HG02973 (cell line): ENCODE data around the gene ARHGAP40.
A peak's percentile ranks its signal among the peaks of the same experiment; 100 is the strongest.

Experiments used
- ATAC-seq: cut with Tn5 transposase; IDR thresholded peaks from one replicate; pipeline ENCODE4 v1.9.1; 2021; ENCODE audit warnings: moderate library complexity; ENCODE audit not compliant: unreplicated experiment

The ARHGAP40 gene

DNA sequence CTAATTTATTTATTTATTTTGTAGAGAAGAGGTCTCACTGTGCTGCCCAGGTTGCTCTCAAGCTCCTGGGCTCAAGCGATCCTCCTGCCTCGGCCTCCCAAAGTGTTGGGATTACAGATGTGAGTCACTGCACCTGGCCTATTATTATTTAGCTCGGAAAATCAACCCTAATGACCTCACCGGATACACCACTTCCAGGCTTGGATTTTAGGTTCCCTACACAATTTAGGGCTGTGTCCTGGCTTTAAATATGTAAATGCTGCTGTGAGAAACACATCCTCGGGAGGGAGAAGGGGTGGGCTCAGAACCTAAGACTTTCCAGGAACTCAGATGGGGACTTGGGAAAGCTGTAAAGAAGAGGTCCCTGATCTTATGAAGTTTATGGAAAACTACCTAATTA lies 71.7 kb downstream of the ARHGAP40 start:
- no peak for ATAC-seq

GRCh38 chr20:38673725-38674091 lies 72.1 kb downstream of the ARHGAP40 start:
- ATAC-seq = no peak

GRCh38 chr20:38674092-38674764 lies 72.6 kb downstream of the ARHGAP40 start:
- peak; percentile 56 for ATAC-seq

GRCh38 chr20:38674765-38675133 lies 73.1 kb downstream of the ARHGAP40 start:
- no peak for ATAC-seq

DNA sequence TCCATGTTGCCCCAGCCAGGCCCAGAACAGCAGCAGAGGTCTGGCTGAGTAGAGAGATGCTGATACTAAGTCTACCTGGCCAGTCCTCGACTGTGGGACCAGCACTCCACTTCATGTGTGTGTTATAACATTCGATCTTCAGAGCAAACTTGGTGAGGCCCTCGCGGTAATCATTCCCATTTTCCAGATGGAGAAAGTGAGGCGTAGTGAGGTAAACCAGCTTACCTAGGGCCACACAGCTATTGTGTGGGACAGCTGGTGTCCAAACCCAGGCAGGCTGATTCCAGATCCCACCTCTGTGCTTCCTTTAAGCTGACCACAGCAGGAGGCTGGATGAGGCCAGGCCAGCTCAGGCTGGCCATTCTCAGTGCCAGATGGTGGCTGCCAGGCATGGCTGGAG lies 75.0 kb downstream of the ARHGAP40 start:
- no peak for ATAC-seq

DNA sequence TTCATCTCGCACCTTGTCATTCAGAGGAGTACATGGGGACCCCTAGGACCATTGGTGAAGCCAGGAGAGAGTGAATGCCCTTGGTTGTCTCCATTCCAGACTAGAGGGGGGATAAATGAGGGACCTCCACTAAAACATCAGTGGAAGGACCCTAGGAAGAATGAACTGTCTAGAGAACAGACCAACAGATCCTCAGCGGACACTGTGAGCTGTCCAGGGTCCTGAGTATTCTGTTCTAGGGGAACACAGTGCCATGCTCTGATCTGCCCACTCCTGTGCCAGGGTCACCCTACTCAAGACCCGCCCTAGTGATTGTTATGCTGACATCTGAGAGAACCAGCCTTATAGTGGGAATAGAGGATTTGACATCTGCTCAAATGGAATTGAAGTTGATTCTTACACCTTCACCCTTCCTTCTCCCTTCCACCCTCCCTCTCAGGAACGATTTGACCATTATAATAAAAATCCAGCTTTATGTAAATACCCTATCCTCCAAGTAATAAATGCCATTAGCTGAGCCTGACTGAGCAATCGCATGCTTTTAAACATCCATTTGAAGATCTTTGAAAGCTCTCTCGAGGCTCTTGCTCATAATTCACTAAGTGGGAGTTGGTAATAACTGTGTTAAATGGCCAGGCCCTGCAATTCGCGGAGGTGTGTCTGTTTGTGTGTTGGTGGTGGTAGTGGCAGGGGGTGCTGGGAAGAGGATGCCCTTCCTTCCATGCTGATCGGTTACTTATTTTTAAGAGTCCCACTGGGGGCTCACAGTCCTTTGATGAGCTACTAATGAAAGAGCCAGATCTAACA lies 79.1 kb downstream of the ARHGAP40 start:
- no peak for ATAC-seq

GRCh38 chr20:38685271-38685670 lies 83.7 kb downstream of the ARHGAP40 start:
- no peak for ATAC-seq

GRCh38 chr20:38685853-38686473 lies 84.4 kb downstream of the ARHGAP40 start:
- no peak for ATAC-seq

DNA sequence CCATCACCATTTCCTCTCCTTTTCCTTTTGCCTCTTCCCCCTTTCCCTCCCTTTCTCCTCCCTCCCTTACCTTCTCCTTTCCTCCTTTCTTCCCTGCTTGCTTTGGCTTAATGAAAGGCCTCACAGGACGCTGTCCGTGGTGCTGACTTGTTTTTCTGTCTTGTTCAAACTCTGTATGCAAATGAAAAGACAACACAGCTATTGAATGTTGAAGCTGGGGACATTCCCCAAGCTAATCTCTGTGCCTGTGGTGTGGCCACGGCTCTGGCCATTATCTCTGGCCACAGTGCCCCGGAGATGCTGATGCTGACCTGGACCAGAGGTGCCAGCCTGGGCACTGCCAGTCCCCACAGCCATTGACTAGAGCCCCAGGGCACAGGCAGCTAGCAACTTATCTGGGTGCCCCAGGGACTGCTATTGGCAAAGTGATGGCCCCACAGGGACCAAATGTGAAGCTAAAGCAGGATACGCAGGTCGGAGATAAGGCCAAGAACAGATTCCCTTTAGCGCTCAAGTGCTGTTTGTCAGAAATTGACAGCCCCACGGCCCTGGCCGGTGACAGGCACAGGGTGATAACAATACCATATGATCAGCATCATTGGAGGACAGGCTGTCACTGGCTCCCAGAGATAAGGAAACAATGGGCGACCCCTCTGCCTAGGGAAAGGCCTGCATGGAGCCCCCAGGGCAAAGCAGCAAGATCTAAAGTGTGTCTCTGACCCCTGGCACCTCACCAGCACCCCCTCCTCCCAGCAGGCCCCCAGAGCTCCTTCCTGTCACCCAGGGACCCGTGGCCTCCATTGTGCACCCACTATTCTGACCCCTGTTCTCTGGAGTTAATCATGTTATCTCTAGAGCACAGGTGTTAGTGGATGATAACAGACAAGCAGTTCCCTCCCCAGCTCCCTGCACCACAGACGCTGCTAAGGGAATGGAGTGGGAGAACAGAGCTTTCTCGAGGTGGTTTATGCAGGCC lies 91.1 kb downstream of the ARHGAP40 start:
- no peak for ATAC-seq

- no peak for ATAC-seq
Observed at GRCh38 chr20:38697306-38697705, 95.7 kb downstream of the ARHGAP40 start.

- ATAC-seq = no peak
Observed at GRCh38 chr20:38698541-38698940, 96.9 kb downstream of the ARHGAP40 start.

DNA sequence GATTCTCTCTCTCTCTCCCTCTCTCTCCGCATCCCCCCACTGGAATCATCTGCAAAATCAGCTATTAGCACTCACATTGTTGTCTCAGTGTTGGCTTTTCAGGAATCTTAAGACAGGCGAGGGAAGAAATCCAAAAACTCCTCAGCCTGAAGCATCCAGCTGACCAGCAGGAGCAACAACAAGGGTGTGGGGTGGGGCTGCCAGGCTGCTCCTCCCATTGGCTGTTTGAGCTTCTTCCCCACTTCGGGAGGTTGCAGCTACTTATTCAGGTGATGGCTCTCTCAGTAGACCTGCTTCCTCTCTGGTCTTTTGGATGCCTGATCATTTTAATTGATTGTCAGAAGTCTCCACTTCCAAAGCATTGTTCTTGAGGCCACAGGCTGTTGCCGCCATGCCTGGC lies 98.5 kb downstream of the ARHGAP40 start:
- no peak for ATAC-seq
